ENCODE data around the gene ITCH. TPM values are rescaled to one million over a fixed set of nuclear protein-coding genes. Genes with fewer than 3 reads are reported as not detected.

ITCH gene
- total RNA-seq, 1 donor from 2014 or later = 96.9 TPM

- no peak for TF ChIP-seq CTCF (IDR thresholded peaks at IDR 0.05)
- Mint-ChIP-seq H3K27me3 (ENCODE audit: low read depth) (no peaks in the 10 kb centered on the region), H3K36me3 (ENCODE audit: low read depth) (peaks cover 30% of the 10 kb centered on the region), H3K27ac (ENCODE audit: unreplicated experiment) (peak overlapping the region; percentile 99), H3K4me1 (ENCODE audit: low read depth) (peaks cover 65% of the 10 kb centered on the region), H3K9me3 (ENCODE audit: low read depth) (no peaks in the 10 kb centered on the region), H3K4me3 (ENCODE audit: unreplicated experiment) (peak overlapping the region; percentile 57)
- DNase-seq (ENCODE audit: low spot score) = no peak
These were observed 162.8 kb downstream of the ITCH start for GRCh38 chr20:34525709-34526416.

- no peaks in the 10 kb centered on the region for H3K27me3 Mint-ChIP-seq (ENCODE audit: low read depth)
These were observed 163.4 kb downstream of the ITCH start for GRCh38 chr20:34526466-34526865.

GRCh38 chr20:34527016-34527415 is 163.9 kb downstream of the ITCH start:
- H3K27ac Mint-ChIP-seq (ENCODE audit: unreplicated experiment) = peak overlapping the region; percentile 99
- no peaks in the 10 kb centered on the region for H3K9me3 Mint-ChIP-seq (ENCODE audit: low read depth)
- H3K4me1 Mint-ChIP-seq (ENCODE audit: low read depth) = peaks cover 65% of the 10 kb centered on the region
- no peaks in the 10 kb centered on the region for H3K27me3 Mint-ChIP-seq (ENCODE audit: low read depth)
- DNase-seq (ENCODE audit: low spot score) = no peak
- H3K36me3 Mint-ChIP-seq (ENCODE audit: low read depth) = peaks cover 35% of the 10 kb centered on the region
- H3K4me3 Mint-ChIP-seq (ENCODE audit: unreplicated experiment) = no peak overlapping the region
- no peak for TF ChIP-seq CTCF (IDR thresholded peaks at IDR 0.05)

More at GRCh38 chr20:34526466-34526865, 163.4 kb downstream of the ITCH start:
- H3K9me3 Mint-ChIP-seq (ENCODE audit: low read depth) = no peaks in the 10 kb centered on the region
- H3K4me3 Mint-ChIP-seq (ENCODE audit: unreplicated experiment) = no peak overlapping the region
- DNase-seq (ENCODE audit: low spot score) = no peak
- peak overlapping the region; percentile 99 for H3K27ac Mint-ChIP-seq (ENCODE audit: unreplicated experiment)
- peaks cover 65% of the 10 kb centered on the region for H3K4me1 Mint-ChIP-seq (ENCODE audit: low read depth)
- peaks cover 33% of the 10 kb centered on the region for H3K36me3 Mint-ChIP-seq (ENCODE audit: low read depth)
- no peak for TF ChIP-seq CTCF (IDR thresholded peaks at IDR 0.05)

GRCh38 chr20:34528921-34529297 is 165.8 kb downstream of the ITCH start:
- TF ChIP-seq CTCF (IDR thresholded peaks at IDR 0.05) = no peak
- H3K27me3 Mint-ChIP-seq (ENCODE audit: low read depth) = no peaks in the 10 kb centered on the region
- peaks cover 37% of the 10 kb centered on the region for H3K36me3 Mint-ChIP-seq (ENCODE audit: low read depth)
- H3K9me3 Mint-ChIP-seq (ENCODE audit: low read depth) = no peaks in the 10 kb centered on the region
- no peak overlapping the region for H3K4me3 Mint-ChIP-seq (ENCODE audit: unreplicated experiment)
- H3K4me1 Mint-ChIP-seq (ENCODE audit: low read depth) = peaks cover 49% of the 10 kb centered on the region
- peak overlapping the region; percentile 36 for H3K27ac Mint-ChIP-seq (ENCODE audit: unreplicated experiment)
- DNase-seq (ENCODE audit: low spot score) = no peak

GRCh38 chr20:34529742-34530141 is 166.7 kb downstream of the ITCH start:
- DNase-seq (ENCODE audit: low spot score) = no peak
- peaks cover 44% of the 10 kb centered on the region for H3K36me3 Mint-ChIP-seq (ENCODE audit: low read depth)

More at GRCh38 chr20:34529742-34530141, 166.7 kb downstream of the ITCH start:
- no peak overlapping the region for H3K27ac Mint-ChIP-seq (ENCODE audit: unreplicated experiment)
- peaks cover 41% of the 10 kb centered on the region for H3K4me1 Mint-ChIP-seq (ENCODE audit: low read depth)
- no peaks in the 10 kb centered on the region for H3K27me3 Mint-ChIP-seq (ENCODE audit: low read depth)
- no peaks in the 10 kb centered on the region for H3K9me3 Mint-ChIP-seq (ENCODE audit: low read depth)
- H3K4me3 Mint-ChIP-seq (ENCODE audit: unreplicated experiment) = no peak overlapping the region
- no peak for TF ChIP-seq CTCF (IDR thresholded peaks at IDR 0.05)

Data from chondrocyte (in vitro differentiated cells).